ENCODE measurements around the gene CYB5RL. TPM values are rescaled to one million over a fixed set of nuclear protein-coding genes. Genes with fewer than 3 reads are reported as not detected.

CYB5RL gene
- total RNA-seq, 3 donors from 2014 or later: 4.5 to 8.0 (median 7.5) TPM

- DNase-seq (ENCODE audit: low spot score in 2 of 2): no peak
- intact Hi-C loops (cut with DNase I; ENCODE audit: low total_unique reads): no loop called here
- Histone ChIP-seq H3K4me1 (peaks cover 6 to 12% of the 10 kb centered on the region in 2 donors), H3K27ac (no peak overlapping the region), H3K9me3 (no peaks in the 10 kb centered on the region), H3K27me3 (no peaks in the 10 kb centered on the region), H3K36me3 (peaks cover 3% of the 10 kb centered on the region), H3K4me3 (no peak overlapping the region)
- TF ChIP-seq POLR2AphosphoS5 (IDR thresholded peaks at IDR 0.05) (no peak), CTCF (IDR thresholded peaks at IDR 0.05) (no peak), POLR2A (IDR thresholded peaks at IDR 0.05) (no peak)
Observed at GRCh38 chr1:54204199-54204598, 4.4 kb upstream of the CYB5RL start.

- Histone ChIP-seq H3K4me1 (peaks cover 6 to 15% of the 10 kb centered on the region in 2 donors), H3K9me3 (no peaks in the 10 kb centered on the region), H3K27ac (peak overlapping the region; percentile 82 to 85), H3K36me3 (peaks cover under 1% of the 10 kb centered on the region), H3K4me3 (peak overlapping the region; percentile 69 to 96 (median 92)), H3K27me3 (no peaks in the 10 kb centered on the region)
- DNase-seq (ENCODE audit: low spot score in 2 of 2): no peak
- intact Hi-C loops (cut with DNase I; ENCODE audit: low total_unique reads): no loop called here
- TF ChIP-seq CTCF (IDR thresholded peaks at IDR 0.05) (no peak), POLR2AphosphoS5 (IDR thresholded peaks at IDR 0.05) (no peak), POLR2A (IDR thresholded peaks at IDR 0.05) (no peak)
Observed at GRCh38 chr1:54200519-54200997, 728 bp upstream of the CYB5RL start.

- Histone ChIP-seq H3K36me3 (no peaks in the 10 kb centered on the region), H3K9me3 (no peaks in the 10 kb centered on the region), H3K4me3 (peak overlapping the region; percentile 69 to 96 (median 92)), H3K4me1 (peaks cover 6 to 15% of the 10 kb centered on the region in 2 donors), H3K27ac (peak overlapping the region; percentile 82 to 85), H3K27me3 (no peaks in the 10 kb centered on the region)
- no peak for TF ChIP-seq CTCF (IDR thresholded peaks at IDR 0.05)
- TF ChIP-seq POLR2A (IDR thresholded peaks at IDR 0.05): no peak
- TF ChIP-seq POLR2AphosphoS5 (IDR thresholded peaks at IDR 0.05): no peak
- intact Hi-C loops (cut with DNase I; ENCODE audit: low total_unique reads): no loop called here
- no peak for DNase-seq (ENCODE audit: low spot score in 2 of 2)
Observed at GRCh38 chr1:54199151-54199764, 572 bp downstream of the CYB5RL start.

- H3K27me3 ChIP-seq: no peaks in the 10 kb centered on the region
- H3K4me3 ChIP-seq: no peak overlapping the region
- TF ChIP-seq POLR2AphosphoS5 (IDR thresholded peaks at IDR 0.05): no peak
- TF ChIP-seq CTCF (IDR thresholded peaks at IDR 0.05): no peak
- no peak for TF ChIP-seq POLR2A (IDR thresholded peaks at IDR 0.05)
- intact Hi-C loops (cut with DNase I; ENCODE audit: low total_unique reads): loop anchor here (2.0 kb wide), 1 partner anchor 33 kb away; no protein-coding TSS in a partner anchor
- H3K9me3 ChIP-seq: no peaks in the 10 kb centered on the region
- no peaks in the 10 kb centered on the region for H3K4me1 ChIP-seq
- no peak overlapping the region for H3K27ac ChIP-seq
- no peak for DNase-seq (ENCODE audit: low spot score in 2 of 2)
- no peaks in the 10 kb centered on the region for H3K36me3 ChIP-seq
Observed at GRCh38 chr1:54193453-54193852, 6.4 kb downstream of the CYB5RL start.

GRCh38 chr1:54191525-54191924, 8.3 kb downstream of the CYB5RL start:
- intact Hi-C loops (cut with DNase I; ENCODE audit: low total_unique reads): no loop called here
- H3K36me3 ChIP-seq: no peaks in the 10 kb centered on the region
- TF ChIP-seq CTCF (IDR thresholded peaks at IDR 0.05) (no peak), POLR2AphosphoS5 (IDR thresholded peaks at IDR 0.05) (no peak), POLR2A (IDR thresholded peaks at IDR 0.05) (no peak)

More at GRCh38 chr1:54191525-54191924, 8.3 kb downstream of the CYB5RL start:
- DNase-seq (ENCODE audit: low spot score in 2 of 2): no peak
- no peaks in the 10 kb centered on the region for H3K9me3 ChIP-seq
- no peak overlapping the region for H3K27ac ChIP-seq
- no peaks in the 10 kb centered on the region for H3K4me1 ChIP-seq
- H3K4me3 ChIP-seq: no peak overlapping the region
- H3K27me3 ChIP-seq: no peaks in the 10 kb centered on the region

Data from breast epithelium (tissue), 4 donors.